HCT116 (cell line): ENCODE results near the gene ZNF536. TPM values are rescaled to one million over a fixed set of nuclear protein-coding genes. Genes with fewer than 3 reads are reported as not detected.

Experiments used
- ATAC-seq: fragments of 200-7000 bp; cut with Tn5 transposase; 2 replicates; pipeline ENCODE4 v1.9.1; 2020; ENCODE audit warnings: mild to moderate bottlenecking, moderate library complexity
- BruUV-seq: library from RNA; stranded (reverse); fragments of 400-500 nt; replicated peaks from 2 replicates; lab custom pipeline; 2021; lab: Mats Ljungman, UMichigan
- CTCF ChIA-PET: fragments of 300-600 bp; sonication (Branson Sonifier 250); formaldehyde crosslinking; loops from one replicate; lab custom pipeline; 2021; ENCODE audit warnings: antibody characterized with exemption; lab: Charles Lee
- POLR2A ChIA-PET: fragments of 300-600, 350-600 bp; sonication (Branson Sonifier 250); formaldehyde crosslinking; loops from one replicate; lab custom pipeline; 2021; ENCODE audit warnings: antibody characterized with exemption; lab: Charles Lee
- RAD21 ChIA-PET, 2 experiments: fragments of 300-600 bp; sonication (Branson Sonifier 250); formaldehyde crosslinking; loops; one replicate each; lab custom pipeline; 2023; ENCODE audit warnings: low total read pairs in 2 of 2; ENCODE audit not compliant: uncharacterized antibody in 2 of 2, unreplicated experiment in 2 of 2, low non-redundant PET in 1 of 2; lab: Charles Lee
- DNase-seq: peaks from one replicate; pipeline ENCODE4 v3.0.0-alpha.2; 2010; ENCODE audit warnings: low read depth, low spot score
- H2AFZ ChIP-seq: fragments of 200-600 bp; shearing (Covaris generic), sonication (generic); 2 replicates; pipeline ENCODE4 v1.6.1; 2017; ENCODE audit warnings: low read depth, mixed run types, mixed read lengths, antibody characterized with exemption, low read length; ENCODE audit not compliant: poor library complexity, severe bottlenecking
- H3K27ac ChIP-seq: 2 replicates; pipeline ENCODE4 v1.5.1; 2012; ENCODE audit warnings: low read depth, low read length
- H3K27me3 ChIP-seq: fragments of 200-600 bp; sonication (generic); 2 replicates; pipeline ENCODE4 v1.6.1; 2016; ENCODE audit warnings: mixed run types, low read length, mixed read lengths; ENCODE audit not compliant: insufficient read depth
- H3K36me3 ChIP-seq, 2 experiments: fragments of 200-500 bp in 1 of 2; fragments of 200-600 bp in 1 of 2; sonication (Bioruptor generic) in 1 of 2; sonication (generic) in 1 of 2; 2 replicates each; pipeline versions ENCODE4 v1.5.1 to v1.6.1; 2014 to 2016; ENCODE audit warnings: low read length in 2 of 2, inconsistent platforms in 1 of 2, mixed read lengths in 1 of 2, mixed run types in 1 of 2; ENCODE audit not compliant: insufficient read depth in 2 of 2, control insufficient read depth in 1 of 2
- H3K4me1 ChIP-seq, 2 experiments: fragments of 200-600 bp in 1 of 2; sonication (generic) in 1 of 2; 2 replicates each; pipeline versions ENCODE4 v1.5.1 to v1.6.1; 2012 to 2017; ENCODE audit warnings: low read length in 2 of 2, inconsistent platforms in 1 of 2, mild to moderate bottlenecking in 1 of 2, mixed read lengths in 1 of 2, mixed run types in 1 of 2, moderate library complexity in 1 of 2; ENCODE audit not compliant: insufficient read depth in 2 of 2, control insufficient read depth in 1 of 2
- H3K4me2 ChIP-seq: fragments of 200-600 bp; sonication (generic); 2 replicates; pipeline ENCODE4 v1.6.1; 2017; ENCODE audit warnings: mixed run types, low read length, mixed read lengths
- H3K4me3 ChIP-seq, 2 experiments: fragments of 200-600 bp in 1 of 2; sonication (generic) in 1 of 2; replicated peaks in 1 of 2; 2 replicates each; pipeline ENCODE4 v1.5.1; 2011 to 2016; ENCODE audit warnings: low read length in 2 of 2, control low read depth in 1 of 2, low read depth in 1 of 2, mild to moderate bottlenecking in 1 of 2, mixed read lengths in 1 of 2, mixed run types in 1 of 2
- H3K79me2 ChIP-seq: fragments of 200-600 bp; sonication (generic); 2 replicates; pipeline ENCODE4 v1.6.1; 2017; ENCODE audit warnings: mild to moderate bottlenecking, mixed run types, low read length, moderate library complexity, mixed read lengths; ENCODE audit not compliant: insufficient read depth
- H3K9ac ChIP-seq: fragments of 200-600 bp; sonication (generic); 2 replicates; pipeline ENCODE4 v1.6.1; 2016; ENCODE audit warnings: low read length, mixed read lengths
- H3K9me2 ChIP-seq: fragments of 200-600 bp; sonication (generic), shearing (Covaris generic); 2 replicates; pipeline ENCODE4 v1.6.1; 2017; ENCODE audit warnings: mixed run types, mild to moderate bottlenecking, moderate library complexity; ENCODE audit not compliant: insufficient read depth
- H3K9me3 ChIP-seq, 2 experiments: fragments of 200-500 bp in 1 of 2; fragments of 200-600 bp in 1 of 2; sonication (Bioruptor generic) in 1 of 2; sonication (generic) in 1 of 2; 2 replicates each; pipeline ENCODE4 v1.6.1; 2014 to 2017; ENCODE audit warnings: low read length in 2 of 2, mixed read lengths in 2 of 2, inconsistent platforms in 1 of 2, low read depth in 1 of 2, mild to moderate bottlenecking in 1 of 2, mixed run types in 1 of 2, moderate library complexity in 1 of 2; ENCODE audit not compliant: control insufficient read depth in 1 of 2, insufficient read depth in 1 of 2
- H4K20me1 ChIP-seq: fragments of 200-600 bp; sonication (generic), shearing (Covaris generic); 2 replicates; pipeline ENCODE4 v1.6.1; 2017; ENCODE audit warnings: mixed run types, mild to moderate bottlenecking, moderate library complexity; ENCODE audit not compliant: insufficient read depth
- ATF3 ChIP-seq: IDR thresholded peaks from 2 replicates; pipeline ENCODE4 v1.6.1; 2012
- CTCF ChIP-seq, 3 experiments: fragments of 200-600 bp in 1 of 3; sonication (generic) in 1 of 3; IDR thresholded peaks in 2 of 3; conservative IDR thresholded peaks in 1 of 3; 2 replicates each; pipeline ENCODE4 v1.5.1; 2012 to 2017; ENCODE audit warnings: low read depth in 2 of 3, low read length in 2 of 3, antibody characterized with exemption in 1 of 3, borderline replicate concordance in 1 of 3, control low read depth in 1 of 3, mild to moderate bottlenecking in 1 of 3, mixed read lengths in 1 of 3, mixed run types in 1 of 3, moderate library complexity in 1 of 3; ENCODE audit not compliant: insufficient read depth in 1 of 3
- EZH2phosphoT487 ChIP-seq: fragments of 200-600 bp; IDR thresholded peaks from 2 replicates; pipeline ENCODE4 v1.6.1; 2018; ENCODE audit warnings: antibody characterized with exemption, borderline replicate concordance
- FOSL1 ChIP-seq: IDR thresholded peaks from 2 replicates; pipeline ENCODE4 v1.6.1; 2012; ENCODE audit warnings: low read depth
- MAX ChIP-seq: IDR thresholded peaks from 2 replicates; pipeline ENCODE4 v1.6.1; 2012
- POLR2A ChIP-seq: IDR thresholded peaks from 2 replicates; pipeline ENCODE4 v1.7.0; 2011; ENCODE audit warnings: borderline replicate concordance; ENCODE audit not compliant: insufficient read depth, insufficient read length; ENCODE audit errors: extremely low read depth
- RAD21 ChIP-seq: IDR thresholded peaks from 2 replicates; pipeline ENCODE4 v1.6.1; 2012; ENCODE audit warnings: low read depth, mild to moderate bottlenecking
- REST ChIP-seq: IDR thresholded peaks from 2 replicates; pipeline ENCODE4 v1.6.1; 2012; ENCODE audit warnings: low read depth
- TCF7L2 ChIP-seq: IDR thresholded peaks from 2 replicates; pipeline ENCODE4 v1.7.0; 2011; ENCODE audit warnings: borderline replicate concordance, inconsistent platforms; ENCODE audit not compliant: insufficient read depth, insufficient read length; ENCODE audit errors: extremely low read depth
- intact Hi-C: fragments of 100-400 bp; cut with micrococcal nuclease; formaldehyde crosslinking; loops from 2 replicates; pipeline ENCODE4 v1.10.0; 2022
- total RNA-seq: library from RNA; stranded (reverse); gene quantifications from one replicate; pipeline ENCODE4 v1.2.1, GENCODE V29; 2021; ENCODE audit not compliant: unreplicated experiment

ZNF536 gene
- total RNA-seq, 1 experiment from 2014 or later = not detected

GRCh38 chr19:30406220-30407067 is 34.3 kb downstream of the ZNF536 start:
- ChIA-PET POLR2A (no interaction called here), CTCF (no interaction called here), RAD21 (no interaction called here)
- H3K4me1 ChIP-seq = no peaks in the 10 kb centered on the region
- H3K9me3 ChIP-seq = no peaks in the 10 kb centered on the region
- no peak overlapping the region for H3K9ac ChIP-seq
- no peaks in the 10 kb centered on the region for H3K36me3 ChIP-seq
- H3K4me3 ChIP-seq = no peak overlapping the region
- TF ChIP-seq RAD21 (peak; percentile 45; the same call in 1 of the 2 replicates), CTCF (IDR thresholded peaks at IDR 0.05 in 2 of 3, conservative IDR thresholded peaks at IDR 0.05 in 1 of 3; ENCODE audit: borderline replicate concordance in 1 of 3, insufficient read depth in 1 of 3, low read depth in 2 of 3, low read length in 2 of 3) (peak in 2 of 3 experiments; percentile 35 to 37; a peak in 4 of 6 replicates), EZH2phosphoT487 (no peak), POLR2A (no peak)
- ATAC-seq = peak; percentile 72
- H3K79me2 ChIP-seq = no peaks in the 10 kb centered on the region
- H3K9me2 ChIP-seq = no peaks in the 10 kb centered on the region
- intact Hi-C loops = loop anchor here (10.0 kb wide), 1 partner anchor 182 kb away; no protein-coding TSS in a partner anchor
- no peak overlapping the region for H2AFZ ChIP-seq
- H4K20me1 ChIP-seq = no peaks in the 10 kb centered on the region
- H3K27ac ChIP-seq = no peak overlapping the region
- no TSS peak for BruUV-seq
- no peak for DNase-seq
- no peaks in the 10 kb centered on the region for H3K27me3 ChIP-seq
- no peak overlapping the region for H3K4me2 ChIP-seq

- Histone ChIP-seq H3K4me2 (no peak overlapping the region), H3K27ac (no peak overlapping the region), H3K36me3 (no peaks in the 10 kb centered on the region), H3K79me2 (no peaks in the 10 kb centered on the region), H3K9ac (no peak overlapping the region), H3K4me1 (no peaks in the 10 kb centered on the region), H2AFZ (no peak overlapping the region), H3K4me3 (no peak overlapping the region), H3K27me3 (no peaks in the 10 kb centered on the region), H3K9me3 (no peaks in the 10 kb centered on the region), H4K20me1 (no peaks in the 10 kb centered on the region), H3K9me2 (no peaks in the 10 kb centered on the region)
- ChIA-PET POLR2A (no interaction called here), RAD21 (no interaction called here), CTCF (no interaction called here)
- intact Hi-C loops = loop anchor here (10.0 kb wide), 1 partner anchor 182 kb away; no protein-coding TSS in a partner anchor
- BruUV-seq = no TSS peak
- DNase-seq = no peak
- no peak for ATAC-seq
- TF ChIP-seq MAX (no peak), EZH2phosphoT487 (no peak), REST (no peak), TCF7L2 (no peak), ATF3 (no peak), FOSL1 (no peak)
Measured at GRCh38 chr19:30407068-30407709, 35.0 kb downstream of the ZNF536 start.
